SK-N-SH (cell line): ENCODE data around the gene ABCA10. TPM values are rescaled to one million over a fixed set of nuclear protein-coding genes. Genes with fewer than 3 reads are reported as not detected.

ENCODE experiments used
- CTCF ChIA-PET: fragments of 300-600, 350-600 bp; formaldehyde crosslinking; extraction: SDS; loops from one replicate; lab custom pipeline; 2021; lab: Yijun Ruan, JAX
- POLR2A ChIA-PET: fragments of 350-600 bp; sonication (Branson Sonifier 250); formaldehyde crosslinking; extraction: SDS; loops from one replicate; lab custom pipeline; 2020; ENCODE audit warnings: antibody characterized with exemption, inconsistent platforms; lab: Yijun Ruan, JAX
- DNase-seq: peaks from one replicate; pipeline ENCODE4 v3.0.0; 2012
- H2AFZ ChIP-seq: fragments of 200-600 bp; sonication (generic); 2 replicates; pipeline ENCODE4 v1.8.1; 2016; ENCODE audit warnings: antibody characterized with exemption, mild to moderate bottlenecking, low read depth
- H3F3A ChIP-seq: fragments of 200-600 bp; sonication (generic); replicated peaks from 2 replicates; pipeline ENCODE3; 2016; ENCODE audit warnings: antibody characterized with exemption, mild to moderate bottlenecking; ENCODE audit not compliant: insufficient read depth
- H3K27ac ChIP-seq, 2 experiments: fragments of 200-500 bp in 1 of 2; fragments of 200-600 bp in 1 of 2; sonication (Bioruptor generic) in 1 of 2; sonication (generic), shearing (Covaris generic) in 1 of 2; 2 replicates each; pipeline versions ENCODE4 v1.5.1 to v1.6.1; 2014 to 2016; ENCODE audit warnings: low read depth in 2 of 2, inconsistent platforms in 1 of 2, low read length in 1 of 2, mild to moderate bottlenecking in 1 of 2, mixed read lengths in 1 of 2
- H3K27me3 ChIP-seq: fragments of 200-600 bp; sonication (generic), shearing (Covaris generic); 2 replicates; pipeline ENCODE4 v1.6.1; 2016; ENCODE audit warnings: mixed run types; ENCODE audit not compliant: insufficient read depth
- H3K36me3 ChIP-seq, 2 experiments: fragments of 200-500 bp in 1 of 2; fragments of 200-600 bp in 1 of 2; sonication (Bioruptor generic) in 1 of 2; sonication (generic) in 1 of 2; replicated peaks in 1 of 2; 2 replicates each; pipeline versions ENCODE3 to v1.5.1; 2014 to 2016; ENCODE audit warnings: low read length in 1 of 2, mild to moderate bottlenecking in 1 of 2; ENCODE audit not compliant: insufficient read depth in 2 of 2, control insufficient read depth in 1 of 2
- H3K4me1 ChIP-seq, 2 experiments: fragments of 200-500 bp in 1 of 2; fragments of 200-600 bp in 1 of 2; sonication (Bioruptor generic) in 1 of 2; sonication (generic), shearing (Covaris generic) in 1 of 2; 2 replicates each; pipeline versions ENCODE4 v1.5.1 to v1.6.1; 2014 to 2016; ENCODE audit warnings: low read depth in 1 of 2, low read length in 1 of 2, mixed run types in 1 of 2; ENCODE audit not compliant: insufficient read depth in 2 of 2, control insufficient read depth in 1 of 2
- H3K4me2 ChIP-seq: fragments of 200-600 bp; sonication (generic), shearing (Covaris generic); 2 replicates; pipeline ENCODE4 v1.6.1; 2017; ENCODE audit warnings: mixed run types
- H3K4me3 ChIP-seq, 2 experiments: fragments of 200-500 bp in 1 of 2; fragments of 200-600 bp in 1 of 2; sonication (Bioruptor generic) in 1 of 2; sonication (generic), shearing (Covaris generic) in 1 of 2; 2 replicates each; pipeline versions ENCODE4 v1.5.1 to v1.8.1; 2014 to 2016; ENCODE audit warnings: low read depth in 2 of 2, inconsistent platforms in 1 of 2, low read length in 1 of 2, mild to moderate bottlenecking in 1 of 2, mixed read lengths in 1 of 2, moderate library complexity in 1 of 2
- H3K79me2 ChIP-seq: fragments of 200-600 bp; sonication (generic); 2 replicates; pipeline ENCODE4 v1.8.1; 2017; ENCODE audit warnings: mild to moderate bottlenecking; ENCODE audit not compliant: insufficient read depth
- H3K9ac ChIP-seq: fragments of 200-600 bp; sonication (generic); 2 replicates; pipeline ENCODE4 v1.6.1; 2017; ENCODE audit warnings: mixed run types
- H3K9me2 ChIP-seq: fragments of 200-600 bp; sonication (generic); 2 replicates; pipeline ENCODE4 v1.6.1; 2017; ENCODE audit warnings: mixed run types
- H3K9me3 ChIP-seq: fragments of 200-600 bp; sonication (generic); 2 replicates; pipeline ENCODE4 v1.6.1; 2017; ENCODE audit warnings: mixed run types, mild to moderate bottlenecking, moderate library complexity
- H4K20me1 ChIP-seq: fragments of 200-600 bp; sonication (generic); 2 replicates; pipeline ENCODE4 v1.6.1; 2017; ENCODE audit warnings: mild to moderate bottlenecking, mixed run types; ENCODE audit not compliant: insufficient read depth
- FOSL2 ChIP-seq: IDR thresholded peaks from 2 replicates; pipeline ENCODE4 v1.4.0; 2012; ENCODE audit warnings: low read depth, mild to moderate bottlenecking, moderate library complexity, borderline replicate concordance
- FOXJ3 ChIP-seq: sonication (generic); formaldehyde crosslinking; IDR thresholded peaks from 2 replicates; pipeline ENCODE4 v1.5.1; 2020; ENCODE audit warnings: mild to moderate bottlenecking, missing genetic modification reagents
- GATA2 ChIP-seq: sonication (generic); formaldehyde crosslinking; IDR thresholded peaks from 2 replicates; pipeline ENCODE4 v1.5.0; 2020; ENCODE audit warnings: mild to moderate bottlenecking, missing genetic modification reagents
- IRF3 ChIP-seq: fragments of 150-350 bp; IDR thresholded peaks from 2 replicates; pipeline ENCODE4 v1.6.1; 2016; ENCODE audit warnings: mild to moderate bottlenecking, low read depth, low read length
- JUND ChIP-seq: IDR thresholded peaks from 2 replicates; pipeline ENCODE4 v1.4.0; 2012
- NFIC ChIP-seq: IDR thresholded peaks from 2 replicates; pipeline ENCODE4 v1.4.0; 2012; ENCODE audit warnings: borderline replicate concordance
- NRF1 ChIP-seq: IDR thresholded peaks from 2 replicates; pipeline ENCODE4 v1.6.1; 2012; ENCODE audit warnings: low read depth, mild to moderate bottlenecking, low read length
- REST ChIP-seq: IDR thresholded peaks from 2 replicates; pipeline ENCODE4 v1.6.1; 2012; ENCODE audit warnings: mild to moderate bottlenecking, low read depth, low read length, moderate library complexity
- RFX5 ChIP-seq: IDR thresholded peaks from 2 replicates; pipeline ENCODE4 v1.6.1; 2012; ENCODE audit warnings: mild to moderate bottlenecking, improper control_type of control experiment, low read length
- RXRA ChIP-seq: IDR thresholded peaks from 2 replicates; pipeline ENCODE4 v1.4.0; 2012; ENCODE audit warnings: low read depth, mild to moderate bottlenecking, borderline replicate concordance
- TEAD4 ChIP-seq: IDR thresholded peaks from 2 replicates; pipeline ENCODE4 v1.4.0; 2012; ENCODE audit warnings: mild to moderate bottlenecking, borderline replicate concordance; ENCODE audit not compliant: insufficient read depth
- USF1 ChIP-seq: IDR thresholded peaks from 2 replicates; pipeline ENCODE4 v1.4.0; 2012; ENCODE audit warnings: low read depth, borderline replicate concordance
- YY1 ChIP-seq: IDR thresholded peaks from 2 replicates; pipeline ENCODE4 v1.4.0; 2012; ENCODE audit warnings: low read depth, mild to moderate bottlenecking
- WGBS: methylation state at CpG from one replicate; pipeline ENCODE4 v1.1.6; 2017; ENCODE audit warnings: low lambda C conversion rate; 5-methylcytosine and 5-hydroxymethylcytosine counted together
- polyA plus RNA-seq, 3 experiments: library from polyadenylated mRNA; depleted of rRNA; stranded (reverse); fragments of >200 nt; gene quantifications; 2 replicates each; pipeline ENCODE4 v1.2.3, GENCODE V29; 2012

The ABCA10 gene
- polyA plus RNA-seq, 1 of the 3 experiments (the other 2 are of a cell fraction), result 0.07 TPM

GRCh38 chr17:69192754-69193153, 35.9 kb downstream of the ABCA10 start (continued):
- TF ChIP-seq FOSL2, result no peak
- no peak for TF ChIP-seq NFIC
- TF ChIP-seq REST, result no peak
- no peak for TF ChIP-seq GATA2 (CRISPR knock-in tag)

GRCh38 chr17:69188796-69189195, 39.8 kb downstream of the ABCA10 start:
- Histone ChIP-seq H3K4me3 (no peak overlapping the region), H3K9me2 (no peaks in the 10 kb centered on the region), H3K79me2 (no peaks in the 10 kb centered on the region), H3F3A (no peaks in the 10 kb centered on the region), H3K4me1 (0 out of 4 replicates have a peak, but pooled peaks cover 0 to 3% of the 10 kb centered on the region in 2 experiments), H3K27ac (no peak overlapping the region), H3K36me3 (no peaks in the 10 kb centered on the region), H4K20me1 (no peaks in the 10 kb centered on the region)
- WGBS, result 41% methylated on average over 2 of the region's 2 CpGs
- TF ChIP-seq YY1 (no peak), NRF1 (no peak), REST (no peak), IRF3 (no peak), JUND (no peak), USF1 (no peak), FOXJ3 (CRISPR knock-in tag) (no peak), RXRA (no peak), TEAD4 (no peak), RFX5 (no peak)
- TF ChIP-seq, all 33 proteins: peak for 0
- Histone ChIP-seq H3K27me3 (no peaks in the 10 kb centered on the region), H2AFZ (no peak overlapping the region), H3K4me2 (no peak overlapping the region), H3K9me3 (no peaks in the 10 kb centered on the region), H3K9ac (no peak overlapping the region)
- DNase-seq, result no peak
- CTCF ChIA-PET, result interaction anchor here (0.6 to 1.5 kb wide), 2 partner anchors 33 to 46 kb away, joined by 3 read pairs; no protein-coding TSS in a partner anchor
- POLR2A ChIA-PET, result no interaction called here
